Kidney (tissue), 14 donors: ENCODE measurements around the gene CXCL17. TPM values are rescaled to one million over a fixed set of nuclear protein-coding genes. Genes with fewer than 3 reads are reported as not detected.

Experiments used
- DNase-seq, 5 donors: peaks; one replicate each; pipeline ENCODE4 v3.0.0-alpha.2; 2013 to 2020
- FAIRE-seq: peaks from 2 replicates; lab custom pipeline; 2012; peaks lifted over from hg19 to GRCh38; lab: Jason Lieb, UNC
- H3K27ac ChIP-seq, 2 donors: one replicate each; pipeline ENCODE4 v1.7.0; 2013; ENCODE audit warnings: low read depth in 2 of 2, low read length in 2 of 2, inconsistent platforms in 1 of 2
- H3K27me3 ChIP-seq: one replicate; pipeline ENCODE4 v1.7.1; 2013; ENCODE audit warnings: low read length, inconsistent platforms; ENCODE audit not compliant: control insufficient read depth, insufficient read depth
- H3K36me3 ChIP-seq, 3 donors: one replicate each; pipeline versions ENCODE4 v1.7.0 to v1.7.1; 2013; ENCODE audit warnings: low read length in 3 of 3, control low read depth in 1 of 3, inconsistent platforms in 1 of 3; ENCODE audit not compliant: insufficient read depth in 3 of 3, control insufficient read depth in 2 of 3
- H3K4me1 ChIP-seq, 3 donors: one replicate each; pipeline versions ENCODE4 v1.7.0 to v1.7.1; 2013; ENCODE audit warnings: low read length in 3 of 3, inconsistent platforms in 1 of 3, low read depth in 1 of 3; ENCODE audit not compliant: control insufficient read depth in 2 of 3, insufficient read depth in 2 of 3
- H3K4me3 ChIP-seq, 3 donors: one replicate each; pipeline versions ENCODE4 v1.7.0 to v1.8.1; 2013; ENCODE audit warnings: low read length in 3 of 3, control low read depth in 1 of 3, inconsistent platforms in 1 of 3
- H3K9ac ChIP-seq, 3 donors: one replicate each; pipeline versions ENCODE4 v1.7.0 to v1.7.1; 2013; ENCODE audit warnings: low read length in 3 of 3, control low read depth in 1 of 3, inconsistent platforms in 1 of 3
- H3K9me3 ChIP-seq, 3 donors: one replicate each; pipeline versions ENCODE4 v1.7.0 to v1.7.1; 2013; ENCODE audit warnings: low read length in 3 of 3, control low read depth in 1 of 3, inconsistent platforms in 1 of 3; ENCODE audit not compliant: control insufficient read depth in 2 of 3, insufficient read depth in 1 of 3
- CTCF ChIP-seq: IDR thresholded peaks from 3 replicates; pipeline ENCODE4 v1.5.1; 2012; ENCODE audit warnings: mild to moderate bottlenecking, moderate library complexity, borderline replicate concordance; ENCODE audit not compliant: insufficient read depth; ENCODE audit errors: extremely low read depth
- intact Hi-C: fragments of 100-400 bp; cut with DNase I; formaldehyde crosslinking; loops from one replicate; pipeline ENCODE4 v1.11.1; 2022
- polyA plus RNA-seq: library from polyadenylated mRNA; stranded (reverse); fragments of 350-450 nt; fragmentation: Illumina TruSeq; extraction: RNeasy Lipid Tissue Mini Kit (QIAGEN cat#74804); gene quantifications from one replicate; pipeline ENCODE4 v1.2.3, GENCODE V29; 2014; ENCODE audit warnings: low read depth, low replicate concordance; ENCODE audit not compliant: insufficient read depth
- total RNA-seq: library from RNA; stranded (reverse); fragmentation: NEBNext Ultra II Directional; extraction: Animal tissue kit (Norgen Biotek cat#: 25700); gene quantifications from one replicate; pipeline ENCODE4 v1.2.1, GENCODE V29; 2021
- donor health status: control.
- donor health status: control.
- donor health status: control.
- donor health status: control.
- donor health status: control.
- donor health status: DM: yes; HTN: yes; CAD: no.
- donor health status: Normal renal cell carcinoma (clear cell type).

The CXCL17 gene
- total and polyA plus RNA-seq, 2 donors from 2014 or later = not detected

- TF ChIP-seq CTCF = no peak
- FAIRE-seq (no peak), DNase-seq (no peak)
- peaks cover 0 to 14% (median 8%) of the 10 kb centered on the region in 3 donors for H3K4me1 ChIP-seq
- H3K36me3 ChIP-seq = no peaks in the 10 kb centered on the region
- no peaks in the 10 kb centered on the region for H3K27me3 ChIP-seq
- intact Hi-C loops = no loop called here
- no peak overlapping the region for H3K4me3 ChIP-seq
- no peak overlapping the region for H3K9ac ChIP-seq
- H3K27ac ChIP-seq = no peak overlapping the region
- no peaks in the 10 kb centered on the region for H3K9me3 ChIP-seq
Observed at GRCh38 chr19:42426643-42427042, 16.1 kb downstream of the CXCL17 start.

- FAIRE-seq (no peak), DNase-seq (peak in 1 of 5 donors; percentile 60)
- Histone ChIP-seq H3K4me3 (no peak overlapping the region), H3K27ac (peak overlapping the region in 1 of 2 donors; percentile 67), H3K9me3 (no peaks in the 10 kb centered on the region), H3K36me3 (no peaks in the 10 kb centered on the region), H3K9ac (no peak overlapping the region), H3K27me3 (no peaks in the 10 kb centered on the region), H3K4me1 (peaks cover 0 to 14% (median 8%) of the 10 kb centered on the region in 3 donors)
- intact Hi-C loops = no loop called here
- no peak for TF ChIP-seq CTCF
Observed at GRCh38 chr19:42424712-42425131, 18.0 kb downstream of the CXCL17 start.

GRCh38 chr19:42424345-42424707, 18.4 kb downstream of the CXCL17 start:
- DNase-seq (no peak), FAIRE-seq (no peak)
- Histone ChIP-seq H3K9ac (no peak overlapping the region), H3K27ac (peak overlapping the region in 1 of 2 donors; percentile 67), H3K4me3 (peak overlapping the region in 1 of 3 donors; percentile 70), H3K9me3 (no peaks in the 10 kb centered on the region), H3K36me3 (no peaks in the 10 kb centered on the region), H3K27me3 (no peaks in the 10 kb centered on the region), H3K4me1 (peaks cover 0 to 14% (median 8%) of the 10 kb centered on the region in 3 donors)
- intact Hi-C loops = no loop called here
- TF ChIP-seq CTCF = no peak
